K562 (cell line): ENCODE measurements around the gene TRNAU1AP. TPM values are rescaled to one million over a fixed set of nuclear protein-coding genes. Genes with fewer than 3 reads are reported as not detected.

Source experiments
- ARHGAP35 ChIP-seq: fragments of 450-650 bp; IDR thresholded peaks from 2 replicates; pipeline ENCODE4 v1.6.1; 2018; ENCODE audit not compliant: partially characterized antibody
- ATF6 ChIP-seq: sonication (generic); formaldehyde crosslinking; IDR thresholded peaks from 2 replicates; pipeline ENCODE4 v1.4.0; 2020; ENCODE audit warnings: mild to moderate bottlenecking, missing genetic modification reagents
- CHD1 ChIP-seq: fragments of 200-600 bp; sonication (generic); IDR thresholded peaks from one replicate; pipeline ENCODE4 v1.6.1; 2012; ENCODE audit warnings: mild to moderate bottlenecking, moderate library complexity, low read length, inconsistent platforms
- COPS2 ChIP-seq: fragments of 450-650 bp; conservative IDR thresholded peaks from 2 replicates; pipeline ENCODE4 v1.6.1; 2016; ENCODE audit warnings: mild to moderate bottlenecking, moderate library complexity
- CREBBP ChIP-seq: IDR thresholded peaks from one replicate; pipeline ENCODE4 v1.6.1; 2012; ENCODE audit warnings: low read depth, mild to moderate bottlenecking, control low read depth, inconsistent platforms, low read length
- GTF2F1 ChIP-seq: IDR thresholded peaks from 2 replicates; pipeline ENCODE4 v1.6.1; 2011; ENCODE audit warnings: low read depth, low read length, improper control_type of control experiment
- ILF3 ChIP-seq: fragments of 450-650 bp; IDR thresholded peaks from 2 replicates; pipeline ENCODE4 v1.6.1; 2018; ENCODE audit warnings: antibody characterized with exemption, mild to moderate bottlenecking, moderate library complexity, borderline replicate concordance
- KAT7 ChIP-seq: sonication (generic); formaldehyde crosslinking; IDR thresholded peaks from 2 replicates; pipeline ENCODE4 v1.8.0; 2022; ENCODE audit warnings: missing genetic modification reagents, mild to moderate bottlenecking, borderline replicate concordance
- KDM2B ChIP-seq: fragments of 250-450 bp; sonication (Bioruptor Pico); IDR thresholded peaks from 2 replicates; pipeline ENCODE4 v1.8.0; 2021; ENCODE audit warnings: mild to moderate bottlenecking, moderate library complexity
- MED1 ChIP-seq: sonication (generic); formaldehyde crosslinking; IDR thresholded peaks from 2 replicates; pipeline ENCODE4 v1.8.1; 2023; ENCODE audit warnings: missing genetic modification reagents, borderline replicate concordance
- NFE2L1 ChIP-seq: fragments of 450-650 bp; IDR thresholded peaks from 2 replicates; pipeline ENCODE4 v1.6.1; 2016; ENCODE audit warnings: missing genetic modification characterization, low read depth, mild to moderate bottlenecking, missing compliant biosample characterization, moderate library complexity, borderline replicate concordance
- OTX1 ChIP-seq: fragments of 450-650 bp; formaldehyde crosslinking; IDR thresholded peaks from 2 replicates; pipeline ENCODE4 v1.4.0; 2022; ENCODE audit warnings: mild to moderate bottlenecking
- PHTF2 ChIP-seq: fragments of 250-450 bp; sonication (Bioruptor Pico); IDR thresholded peaks from 2 replicates; pipeline ENCODE4 v1.5.0; 2021; ENCODE audit warnings: mild to moderate bottlenecking
- RAD51 ChIP-seq: fragments of 450-650 bp; IDR thresholded peaks from 2 replicates; pipeline ENCODE4 v1.7.1; 2016; ENCODE audit warnings: low read depth, mild to moderate bottlenecking, borderline replicate concordance
- SETDB1 ChIP-seq: IDR thresholded peaks from one replicate; pipeline ENCODE4 v1.6.1; 2012; ENCODE audit warnings: low read length, control low read depth, inconsistent platforms
- SNRNP70 ChIP-seq: fragments of 200-400 bp; formaldehyde crosslinking; optimal IDR thresholded peaks from 2 replicates; pipeline ENCODE3; 2017; ENCODE audit warnings: low read depth, low read length
- STAG1 ChIP-seq: sonication (generic); formaldehyde crosslinking; IDR thresholded peaks from 2 replicates; pipeline ENCODE4 v1.5.0; 2020; ENCODE audit warnings: missing genetic modification reagents, borderline replicate concordance
- SUPT5H ChIP-seq: fragments of 450-650 bp; IDR thresholded peaks from 2 replicates; pipeline ENCODE4 v1.6.1; 2016
- TCFL5 ChIP-seq: fragments of 250-450 bp; sonication (Bioruptor Pico); conservative IDR thresholded peaks from 2 replicates; pipeline ENCODE4 v1.6.1; 2021; ENCODE audit warnings: mild to moderate bottlenecking, moderate library complexity, matching md5 sums
- U2AF1 ChIP-seq: fragments of 200-400 bp; formaldehyde crosslinking; optimal IDR thresholded peaks from 2 replicates; pipeline ENCODE3; 2017; ENCODE audit warnings: mild to moderate bottlenecking, low read depth, low read length, moderate library complexity
- ZNF655 ChIP-seq: fragments of 250-450 bp; sonication (Bioruptor Pico); IDR thresholded peaks from 2 replicates; pipeline ENCODE4 v1.5.0; 2021
- ZNF696 ChIP-seq: fragments of 250-450 bp; sonication (Bioruptor Pico); conservative IDR thresholded peaks from 2 replicates; pipeline ENCODE4 v1.4.0; 2020; ENCODE audit warnings: mild to moderate bottlenecking, moderate library complexity
- ZNF780A ChIP-seq: fragments of 250-450 bp; sonication (Bioruptor Pico); IDR thresholded peaks from 2 replicates; pipeline ENCODE4 v1.5.0; 2021; ENCODE audit warnings: mild to moderate bottlenecking
- polyA plus RNA-seq, 8 experiments: library from polyadenylated mRNA; depleted of rRNA in 4 of 8; stranded (reverse) in 5 of 8; unstranded in 3 of 8; fragments of >200 nt; fragmentation: Nextera tagmentation in 2 of 8; fragmentation: Illumina TruSeq in 1 of 8; extraction: Ambion mirVana in 2 of 8; extraction: Trizol in 1 of 8; gene quantifications; 2 replicates each; pipeline versions ENCODE4 v1.2.1 to v1.2.3, GENCODE V29; 2011 to 2014; ENCODE audit warnings: inconsistent platforms in 1 of 8, missing spikeins in 1 of 8
- total RNA-seq, 7 experiments: library from RNA; depleted of rRNA in 6 of 7; stranded (reverse); fragments of >200 nt in 6 of 7; fragmentation: Illumina TruSeq in 2 of 7; extraction: Trizol in 2 of 7; gene quantifications; 2 replicates each; pipeline versions ENCODE4 v1.2.1 to v1.2.3, GENCODE V29; 2011 to 2021; ENCODE audit warnings: low replicate concordance in 1 of 7
- TF ChIP-seq, protein P1 (sequence below): sonication (generic); formaldehyde crosslinking; IDR thresholded peaks from 2 replicates; pipeline ENCODE4 v1.8.0; 2023; ENCODE audit warnings: mild to moderate bottlenecking, missing genetic modification reagents

Gene TRNAU1AP
- total and polyA plus RNA-seq, 9 of the 15 experiments (the other 6 are each of a cell fraction or from before 2014, with no cell fraction given) = 34.9 to 110 (median 46.3) TPM

GRCh38 chr1:28507247-28507645 lies 45.6 kb upstream of the TRNAU1AP start (continued):
- TF ChIP-seq ZNF655 = no peak
- 0 out of 2 replicates have a peak, but pooled peaks have one; percentile 2 for TF ChIP-seq ILF3
- no peak for TF ChIP-seq TCFL5 (CRISPR knock-in tag)
- no peak for TF ChIP-seq ZNF780A (CRISPR knock-in tag)
- TF ChIP-seq ZNF696 (CRISPR knock-in tag) = no peak
- peak; percentile 76; the same call in 1 of the 2 replicates for TF ChIP-seq KAT7 (CRISPR knock-in tag)
- TF ChIP-seq OTX1 (CRISPR knock-in tag) = no peak
- TF ChIP-seq COPS2 = no peak
- TF ChIP-seq STAG1 (CRISPR knock-in tag) = no peak
- TF ChIP-seq, protein P1, sequence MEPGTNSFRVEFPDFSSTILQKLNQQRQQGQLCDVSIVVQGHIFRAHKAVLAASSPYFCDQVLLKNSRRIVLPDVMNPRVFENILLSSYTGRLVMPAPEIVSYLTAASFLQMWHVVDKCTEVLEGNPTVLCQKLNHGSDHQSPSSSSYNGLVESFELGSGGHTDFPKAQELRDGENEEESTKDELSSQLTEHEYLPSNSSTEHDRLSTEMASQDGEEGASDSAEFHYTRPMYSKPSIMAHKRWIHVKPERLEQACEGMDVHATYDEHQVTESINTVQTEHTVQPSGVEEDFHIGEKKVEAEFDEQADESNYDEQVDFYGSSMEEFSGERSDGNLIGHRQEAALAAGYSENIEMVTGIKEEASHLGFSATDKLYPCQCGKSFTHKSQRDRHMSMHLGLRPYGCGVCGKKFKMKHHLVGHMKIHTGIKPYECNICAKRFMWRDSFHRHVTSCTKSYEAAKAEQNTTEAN (CRISPR knock-in tag) = no peak
- TF ChIP-seq MED1 (CRISPR knock-in tag) = no peak
- no peak for TF ChIP-seq ATF6
- TF ChIP-seq ARHGAP35 = no peak
- no peak for TF ChIP-seq KDM2B (CRISPR knock-in tag)
- TF ChIP-seq SUPT5H = no peak; the same call in none of the 2 replicates
- no peak for TF ChIP-seq CREBBP
- no peak for TF ChIP-seq NFE2L1 (tag)
- no peak for TF ChIP-seq SETDB1
- TF ChIP-seq CHD1 = peak; percentile 94
- TF ChIP-seq SNRNP70 = peak; percentile 96
- no peak for TF ChIP-seq U2AF1
- no peak for TF ChIP-seq RAD51
- no peak for TF ChIP-seq GTF2F1
- TF ChIP-seq PHTF2 (CRISPR knock-in tag) = no peak
